Fibroblast of upper back skin (primary cell): Measurements from ENCODE around the gene CCDC158.
"Not testable (repeated sequence)": the region's sequence is repeated elsewhere in the genome, so short reads cannot be mapped to it uniquely, and the experiment has no call there.

Experiments used
- DNase-seq: peaks from one replicate; pipeline ENCODE4 v3.0.0-alpha.2; 2013

Gene CCDC158

GRCh38 chr4:76364763-76365162 lies 56.2 kb downstream of the CCDC158 start:
- no peak for DNase-seq

- peak; percentile 37 for DNase-seq
These were observed 57.2 kb downstream of the CCDC158 start for GRCh38 chr4:76363556-76364290.

- no peak for DNase-seq
These were observed 59.1 kb downstream of the CCDC158 start for GRCh38 chr4:76361689-76362412.

DNA sequence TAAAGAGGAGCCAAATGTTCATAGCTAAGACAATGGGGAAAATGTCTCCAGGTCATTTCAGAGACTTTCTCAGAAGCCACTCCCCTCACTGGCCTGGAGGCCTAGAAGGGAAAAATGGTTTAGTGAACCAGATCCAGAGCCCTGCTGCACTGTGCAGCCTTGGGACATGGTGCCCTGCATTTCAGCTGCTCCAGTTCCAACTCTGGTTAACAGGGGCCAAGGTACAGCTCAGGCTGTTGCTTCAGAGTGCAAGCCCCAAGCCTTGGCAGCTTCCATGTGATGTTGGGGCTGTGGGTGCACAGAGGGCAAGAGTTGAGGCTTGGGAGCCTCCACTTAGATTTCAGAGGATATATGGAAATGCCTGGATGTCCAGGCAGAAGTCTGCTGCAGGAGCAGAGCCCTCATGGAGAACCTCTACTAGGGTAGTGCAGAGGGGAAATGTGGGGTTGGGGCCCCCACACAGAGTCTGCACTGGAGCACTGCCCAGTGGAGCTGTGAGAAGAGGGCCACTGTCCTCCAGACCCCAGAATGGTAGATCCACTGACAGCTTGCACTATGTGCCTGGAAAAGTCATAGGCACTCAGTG lies 61.0 kb downstream of the CCDC158 start:
- not testable (repeated sequence) for DNase-seq

- DNase-seq, result no peak
These were observed 63.0 kb downstream of the CCDC158 start for GRCh38 chr4:76357981-76358380.

GRCh38 chr4:76354517-76355473 lies 66.1 kb downstream of the CCDC158 start:
- no peak for DNase-seq

GRCh38 chr4:76342803-76343202 lies 78.1 kb downstream of the CCDC158 start:
- DNase-seq, result no peak

GRCh38 chr4:76342191-76342590 lies 78.8 kb downstream of the CCDC158 start:
- DNase-seq, result no peak

- DNase-seq, result peak; percentile 69
These were observed 79.9 kb downstream of the CCDC158 start for GRCh38 chr4:76341063-76341462.

DNA sequence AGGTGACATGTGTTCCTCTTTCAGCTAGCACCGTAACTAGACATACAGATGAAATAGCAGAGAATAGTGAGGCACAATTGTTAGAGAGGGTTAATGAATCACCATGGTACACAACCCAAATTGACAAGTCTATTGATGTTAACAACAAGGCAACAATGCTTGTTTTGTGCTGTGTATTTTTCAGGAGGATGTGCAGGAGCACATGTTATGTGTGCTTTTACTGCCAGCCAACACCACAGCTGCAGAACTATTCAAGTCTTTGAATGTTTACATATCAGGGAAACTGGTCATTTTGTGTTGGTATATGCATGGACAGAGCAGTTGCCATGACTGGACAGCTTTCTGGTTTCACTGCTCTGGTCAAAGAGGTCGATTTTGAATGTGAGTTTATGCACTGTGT lies 81.6 kb downstream of the CCDC158 start:
- no peak for DNase-seq

- DNase-seq, result no peak
These were observed 86.1 kb downstream of the CCDC158 start for GRCh38 chr4:76334885-76335284.

- no peak for DNase-seq
These were observed 94.4 kb downstream of the CCDC158 start for GRCh38 chr4:76326515-76326914.

- no peak for DNase-seq
These were observed 95.9 kb downstream of the CCDC158 start for GRCh38 chr4:76325072-76325471.

- DNase-seq, result no peak
These were observed 98.7 kb downstream of the CCDC158 start for GRCh38 chr4:76322236-76322635.

- no peak for DNase-seq
These were observed 104.8 kb downstream of the CCDC158 start for GRCh38 chr4:76316131-76316530.

- no peak for DNase-seq
These were observed 105.5 kb downstream of the CCDC158 start for GRCh38 chr4:76315267-76315918.

DNA sequence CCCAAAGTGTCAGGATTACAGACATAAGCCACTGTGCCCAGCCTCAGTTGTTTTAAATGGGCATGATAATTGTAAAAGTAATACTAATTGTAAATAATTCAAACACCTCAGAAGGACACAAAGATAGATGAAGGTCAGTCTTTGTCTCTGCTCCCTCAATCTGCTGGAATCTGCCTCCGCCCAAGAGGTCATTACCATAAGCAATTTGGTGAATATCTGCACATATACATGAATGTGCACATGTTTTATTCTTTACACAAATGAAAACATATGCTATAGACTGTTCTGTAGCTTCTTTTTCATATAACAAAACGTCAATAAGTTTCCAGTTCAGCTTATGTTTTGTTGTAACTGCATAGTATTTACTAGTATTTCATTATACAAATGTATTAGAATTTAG lies 107.4 kb downstream of the CCDC158 start:
- no peak for DNase-seq

DNA sequence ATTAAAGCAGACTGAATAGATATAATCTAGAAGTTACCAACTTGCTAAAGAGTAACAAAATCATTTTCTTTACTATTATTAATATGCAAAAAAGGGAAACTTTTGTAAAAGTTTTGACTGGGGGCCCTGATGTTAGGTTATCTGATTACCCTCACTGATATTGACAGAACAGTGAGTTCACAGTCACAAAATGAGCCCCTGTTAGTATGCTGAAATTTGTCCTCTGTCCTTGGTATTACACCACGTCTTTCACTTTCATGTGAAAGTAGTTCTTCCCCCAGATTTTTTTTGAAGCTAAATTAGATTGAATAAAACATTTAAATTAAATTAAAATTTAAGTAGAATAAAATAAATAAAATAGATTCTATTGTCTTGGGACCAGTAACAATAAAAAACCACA lies 108.5 kb downstream of the CCDC158 start:
- DNase-seq, result no peak

DNA sequence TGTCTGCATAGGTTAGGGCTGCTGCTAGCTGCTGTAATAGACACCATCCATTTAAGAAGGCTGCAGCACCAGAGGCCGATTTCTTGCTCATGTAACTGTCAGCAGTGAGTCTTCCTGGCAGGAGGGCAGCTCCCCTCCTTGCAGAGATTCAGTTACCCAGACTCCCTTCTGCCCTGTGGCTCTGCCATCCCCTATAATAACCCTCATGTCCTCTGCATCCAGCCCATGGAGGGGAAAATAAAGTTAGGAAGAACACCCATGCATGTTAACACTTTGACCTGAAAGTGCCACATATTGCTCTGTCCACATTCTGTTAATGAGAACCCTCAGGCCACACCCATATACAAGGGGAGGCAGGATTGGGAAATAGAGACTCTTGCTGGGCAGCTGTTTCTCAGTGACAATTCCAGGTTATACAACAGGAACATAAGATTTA lies 109.0 kb downstream of the CCDC158 start:
- no peak for DNase-seq

DNA sequence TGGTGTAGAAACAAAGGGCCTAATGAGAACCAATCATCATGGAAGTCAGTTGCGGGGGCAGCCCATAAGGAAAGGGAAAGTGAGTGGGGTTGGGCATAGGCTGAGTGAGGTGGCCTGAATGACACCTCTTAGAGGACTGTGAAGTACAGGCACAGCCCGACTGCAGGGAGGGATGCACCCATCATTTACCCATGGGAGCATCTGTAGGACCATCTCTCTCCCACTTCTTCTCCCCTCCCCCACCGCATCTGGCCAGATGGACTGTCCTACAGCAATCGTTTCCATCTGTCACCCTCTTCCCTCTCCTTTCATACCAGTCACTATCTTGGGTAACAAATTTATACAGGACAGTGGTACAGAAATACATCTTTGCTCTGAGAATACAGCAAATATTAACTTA lies 110.3 kb downstream of the CCDC158 start:
- no peak for DNase-seq

- no peak for DNase-seq
These were observed 110.9 kb downstream of the CCDC158 start for GRCh38 chr4:76309939-76310550.

DNA sequence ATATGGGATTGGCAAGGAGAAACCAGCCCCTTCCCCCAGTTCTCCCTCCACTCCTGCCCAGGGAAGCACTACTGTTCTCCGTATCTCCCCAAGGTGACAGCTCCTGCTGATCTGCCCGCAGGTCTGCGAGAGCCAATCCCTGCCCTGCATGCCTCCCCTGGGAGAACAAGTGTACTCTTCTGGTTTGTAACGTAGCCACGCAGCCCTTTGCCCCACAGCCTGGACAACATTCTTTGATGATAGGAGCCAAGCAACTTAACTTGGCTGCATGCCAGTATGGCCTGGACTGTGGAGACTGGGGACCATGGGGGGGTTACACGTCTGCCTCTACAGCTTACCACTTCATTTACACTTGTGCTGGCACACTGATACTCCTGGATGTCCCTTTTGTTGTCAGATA lies 112.4 kb downstream of the CCDC158 start:
- no peak for DNase-seq
